WTC11 (cell line): ENCODE measurements around the gene PTPN1. TPM values are rescaled to one million over a fixed set of nuclear protein-coding genes. Genes with fewer than 3 reads are reported as not detected.

Experiments used
- ATAC-seq: fragments of 200-7000 bp; cut with Tn5 transposase; 2 replicates; pipeline ENCODE4 v1.10.0; 2021; ENCODE audit warnings: mild to moderate bottlenecking, moderate library complexity
- CTCF ChIA-PET: fragments of 300-600 bp; sonication (Branson Sonifier 250); formaldehyde crosslinking; loops from one replicate; lab custom pipeline; 2021; ENCODE audit warnings: antibody characterized with exemption; lab: Charles Lee
- POLR2A ChIA-PET: fragments of 350-600 bp; sonication (Branson Sonifier 250); formaldehyde crosslinking; loops from one replicate; lab custom pipeline; 2021; ENCODE audit warnings: antibody characterized with exemption; lab: Charles Lee
- DNase-seq: peaks from one replicate; pipeline ENCODE4 v3.0.0; 2021; ENCODE audit warnings: low spot score
- H3K27ac Mint-ChIP-seq: 2 replicates; pipeline ENCODE4 v1.8.0; 2021; ENCODE audit warnings: mixed read lengths
- H3K27me3 Mint-ChIP-seq: 2 replicates; pipeline ENCODE4 v1.8.0; 2021; ENCODE audit warnings: low read depth, mild to moderate bottlenecking, moderate library complexity, mixed read lengths
- H3K36me3 Mint-ChIP-seq: 2 replicates; pipeline ENCODE4 v1.8.0; 2021; ENCODE audit warnings: mixed read lengths
- H3K4me1 Mint-ChIP-seq: 2 replicates; pipeline ENCODE4 v1.8.0; 2022; ENCODE audit warnings: mixed read lengths
- H3K4me3 Mint-ChIP-seq: 2 replicates; pipeline ENCODE4 v1.8.0; 2021; ENCODE audit warnings: mild to moderate bottlenecking, moderate library complexity, mixed read lengths
- H3K9me3 Mint-ChIP-seq: 2 replicates; pipeline ENCODE4 v1.8.0; 2021; ENCODE audit warnings: mixed read lengths
- ATF1 ChIP-seq: sonication (generic); formaldehyde crosslinking; IDR thresholded peaks from 2 replicates; pipeline ENCODE4 v1.8.1; 2023; ENCODE audit warnings: mild to moderate bottlenecking, moderate library complexity, missing genetic modification reagents
- EMX1 ChIP-seq: fragments of 250-450 bp; sonication (Bioruptor Pico); IDR thresholded peaks from 2 replicates; pipeline ENCODE4 v1.8.0; 2021; ENCODE audit warnings: mild to moderate bottlenecking
- HMGA2 ChIP-seq: fragments of 250-450 bp; sonication (Bioruptor Pico); IDR thresholded peaks from 2 replicates; pipeline ENCODE4 v1.4.0; 2021; ENCODE audit warnings: mild to moderate bottlenecking, moderate library complexity
- IRF2 ChIP-seq: sonication (generic); formaldehyde crosslinking; IDR thresholded peaks from 2 replicates; pipeline ENCODE4 v1.8.0; 2022; ENCODE audit warnings: low read depth, missing genetic modification reagents, borderline replicate concordance
- NR2C2 ChIP-seq: sonication (generic); formaldehyde crosslinking; IDR thresholded peaks from 2 replicates; pipeline ENCODE4 v1.8.0; 2022; ENCODE audit warnings: mild to moderate bottlenecking, missing genetic modification reagents
- ZNF121 ChIP-seq: sonication (generic); formaldehyde crosslinking; IDR thresholded peaks from 2 replicates; pipeline ENCODE4 v1.8.0; 2023; ENCODE audit warnings: missing genetic modification reagents
- ZNF416 ChIP-seq: fragments of 250-450 bp; sonication (Bioruptor Pico); IDR thresholded peaks from 2 replicates; pipeline ENCODE4 v1.9.0; 2021; ENCODE audit warnings: mild to moderate bottlenecking, inconsistent platforms
- total RNA-seq: library from RNA; stranded (reverse); gene quantifications from 3 replicates; pipeline ENCODE4 v1.2.3, GENCODE V29; 2021
- TF ChIP-seq, protein P1 (sequence below): sonication (generic); formaldehyde crosslinking; IDR thresholded peaks from 2 replicates; pipeline ENCODE4 v1.8.0; 2022; ENCODE audit warnings: mild to moderate bottlenecking, missing genetic modification reagents
- TF ChIP-seq, protein P2 (sequence below): sonication (generic); formaldehyde crosslinking; conservative IDR thresholded peaks from 2 replicates; pipeline ENCODE4 v1.8.1; 2023; ENCODE audit warnings: mild to moderate bottlenecking, low read depth, missing genetic modification reagents, moderate library complexity
- TF ChIP-seq, protein P3 (sequence below): sonication (generic); formaldehyde crosslinking; IDR thresholded peaks from 2 replicates; pipeline ENCODE4 v1.8.0; 2023; ENCODE audit warnings: missing genetic modification reagents, mild to moderate bottlenecking, borderline replicate concordance
- TF ChIP-seq, protein P4 (sequence below): sonication (generic); formaldehyde crosslinking; IDR thresholded peaks from 2 replicates; pipeline ENCODE4 v1.8.1; 2023; ENCODE audit warnings: mild to moderate bottlenecking, missing genetic modification reagents, borderline replicate concordance
- TF ChIP-seq, protein P5 (sequence below): fragments of 250-450 bp; sonication (Bioruptor Pico); IDR thresholded peaks from 2 replicates; pipeline ENCODE4 v1.9.0; 2021; ENCODE audit warnings: mild to moderate bottlenecking, borderline replicate concordance
- TF ChIP-seq, protein P6 (sequence below): sonication (generic); formaldehyde crosslinking; IDR thresholded peaks from 2 replicates; pipeline ENCODE4 v1.8.1; 2022; ENCODE audit warnings: mild to moderate bottlenecking, moderate library complexity, missing genetic modification reagents

The PTPN1 gene
- total RNA-seq, 1 experiment from 2014 or later = 29.4 TPM

DNA sequence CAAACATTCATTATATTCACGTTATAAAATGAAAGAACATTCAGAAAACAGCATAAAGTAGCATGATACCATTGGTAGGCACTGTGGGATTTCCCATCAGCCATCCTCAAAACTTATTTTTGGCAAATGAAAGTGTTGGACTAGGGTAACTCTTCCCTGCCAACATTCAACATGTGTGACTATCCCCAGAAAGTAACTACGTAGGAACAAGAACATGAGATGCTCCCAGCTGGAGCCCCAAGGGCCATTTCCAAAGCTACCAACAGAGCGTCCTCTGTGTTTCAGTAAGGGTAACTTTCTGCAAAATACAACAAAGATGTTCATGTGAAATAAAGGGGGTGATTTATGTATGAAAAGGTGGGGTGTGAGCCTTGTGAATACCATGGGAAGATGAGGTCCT is 28.4 kb upstream of the PTPN1 start:
- TF ChIP-seq, protein P1, sequence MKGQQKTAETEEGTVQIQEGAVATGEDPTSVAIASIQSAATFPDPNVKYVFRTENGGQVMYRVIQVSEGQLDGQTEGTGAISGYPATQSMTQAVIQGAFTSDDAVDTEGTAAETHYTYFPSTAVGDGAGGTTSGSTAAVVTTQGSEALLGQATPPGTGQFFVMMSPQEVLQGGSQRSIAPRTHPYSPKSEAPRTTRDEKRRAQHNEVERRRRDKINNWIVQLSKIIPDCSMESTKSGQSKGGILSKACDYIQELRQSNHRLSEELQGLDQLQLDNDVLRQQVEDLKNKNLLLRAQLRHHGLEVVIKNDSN (CRISPR knock-in tag) = no peak
- TF ChIP-seq, protein P2, sequence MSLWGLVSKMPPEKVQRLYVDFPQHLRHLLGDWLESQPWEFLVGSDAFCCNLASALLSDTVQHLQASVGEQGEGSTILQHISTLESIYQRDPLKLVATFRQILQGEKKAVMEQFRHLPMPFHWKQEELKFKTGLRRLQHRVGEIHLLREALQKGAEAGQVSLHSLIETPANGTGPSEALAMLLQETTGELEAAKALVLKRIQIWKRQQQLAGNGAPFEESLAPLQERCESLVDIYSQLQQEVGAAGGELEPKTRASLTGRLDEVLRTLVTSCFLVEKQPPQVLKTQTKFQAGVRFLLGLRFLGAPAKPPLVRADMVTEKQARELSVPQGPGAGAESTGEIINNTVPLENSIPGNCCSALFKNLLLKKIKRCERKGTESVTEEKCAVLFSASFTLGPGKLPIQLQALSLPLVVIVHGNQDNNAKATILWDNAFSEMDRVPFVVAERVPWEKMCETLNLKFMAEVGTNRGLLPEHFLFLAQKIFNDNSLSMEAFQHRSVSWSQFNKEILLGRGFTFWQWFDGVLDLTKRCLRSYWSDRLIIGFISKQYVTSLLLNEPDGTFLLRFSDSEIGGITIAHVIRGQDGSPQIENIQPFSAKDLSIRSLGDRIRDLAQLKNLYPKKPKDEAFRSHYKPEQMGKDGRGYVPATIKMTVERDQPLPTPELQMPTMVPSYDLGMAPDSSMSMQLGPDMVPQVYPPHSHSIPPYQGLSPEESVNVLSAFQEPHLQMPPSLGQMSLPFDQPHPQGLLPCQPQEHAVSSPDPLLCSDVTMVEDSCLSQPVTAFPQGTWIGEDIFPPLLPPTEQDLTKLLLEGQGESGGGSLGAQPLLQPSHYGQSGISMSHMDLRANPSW (CRISPR knock-in tag) = no peak
- TF ChIP-seq IRF2 (CRISPR knock-in tag) = no peak
- TF ChIP-seq EMX1 (CRISPR knock-in tag) = no peak
- TF ChIP-seq, protein P3, sequence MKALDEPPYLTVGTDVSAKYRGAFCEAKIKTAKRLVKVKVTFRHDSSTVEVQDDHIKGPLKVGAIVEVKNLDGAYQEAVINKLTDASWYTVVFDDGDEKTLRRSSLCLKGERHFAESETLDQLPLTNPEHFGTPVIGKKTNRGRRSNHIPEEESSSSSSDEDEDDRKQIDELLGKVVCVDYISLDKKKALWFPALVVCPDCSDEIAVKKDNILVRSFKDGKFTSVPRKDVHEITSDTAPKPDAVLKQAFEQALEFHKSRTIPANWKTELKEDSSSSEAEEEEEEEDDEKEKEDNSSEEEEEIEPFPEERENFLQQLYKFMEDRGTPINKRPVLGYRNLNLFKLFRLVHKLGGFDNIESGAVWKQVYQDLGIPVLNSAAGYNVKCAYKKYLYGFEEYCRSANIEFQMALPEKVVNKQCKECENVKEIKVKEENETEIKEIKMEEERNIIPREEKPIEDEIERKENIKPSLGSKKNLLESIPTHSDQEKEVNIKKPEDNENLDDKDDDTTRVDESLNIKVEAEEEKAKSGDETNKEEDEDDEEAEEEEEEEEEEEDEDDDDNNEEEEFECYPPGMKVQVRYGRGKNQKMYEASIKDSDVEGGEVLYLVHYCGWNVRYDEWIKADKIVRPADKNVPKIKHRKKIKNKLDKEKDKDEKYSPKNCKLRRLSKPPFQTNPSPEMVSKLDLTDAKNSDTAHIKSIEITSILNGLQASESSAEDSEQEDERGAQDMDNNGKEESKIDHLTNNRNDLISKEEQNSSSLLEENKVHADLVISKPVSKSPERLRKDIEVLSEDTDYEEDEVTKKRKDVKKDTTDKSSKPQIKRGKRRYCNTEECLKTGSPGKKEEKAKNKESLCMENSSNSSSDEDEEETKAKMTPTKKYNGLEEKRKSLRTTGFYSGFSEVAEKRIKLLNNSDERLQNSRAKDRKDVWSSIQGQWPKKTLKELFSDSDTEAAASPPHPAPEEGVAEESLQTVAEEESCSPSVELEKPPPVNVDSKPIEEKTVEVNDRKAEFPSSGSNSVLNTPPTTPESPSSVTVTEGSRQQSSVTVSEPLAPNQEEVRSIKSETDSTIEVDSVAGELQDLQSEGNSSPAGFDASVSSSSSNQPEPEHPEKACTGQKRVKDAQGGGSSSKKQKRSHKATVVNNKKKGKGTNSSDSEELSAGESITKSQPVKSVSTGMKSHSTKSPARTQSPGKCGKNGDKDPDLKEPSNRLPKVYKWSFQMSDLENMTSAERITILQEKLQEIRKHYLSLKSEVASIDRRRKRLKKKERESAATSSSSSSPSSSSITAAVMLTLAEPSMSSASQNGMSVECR (CRISPR knock-in tag) = no peak
- no peak for TF ChIP-seq ATF1 (CRISPR knock-in tag)
- TF ChIP-seq HMGA2 = no peak
- TF ChIP-seq, protein P4, sequence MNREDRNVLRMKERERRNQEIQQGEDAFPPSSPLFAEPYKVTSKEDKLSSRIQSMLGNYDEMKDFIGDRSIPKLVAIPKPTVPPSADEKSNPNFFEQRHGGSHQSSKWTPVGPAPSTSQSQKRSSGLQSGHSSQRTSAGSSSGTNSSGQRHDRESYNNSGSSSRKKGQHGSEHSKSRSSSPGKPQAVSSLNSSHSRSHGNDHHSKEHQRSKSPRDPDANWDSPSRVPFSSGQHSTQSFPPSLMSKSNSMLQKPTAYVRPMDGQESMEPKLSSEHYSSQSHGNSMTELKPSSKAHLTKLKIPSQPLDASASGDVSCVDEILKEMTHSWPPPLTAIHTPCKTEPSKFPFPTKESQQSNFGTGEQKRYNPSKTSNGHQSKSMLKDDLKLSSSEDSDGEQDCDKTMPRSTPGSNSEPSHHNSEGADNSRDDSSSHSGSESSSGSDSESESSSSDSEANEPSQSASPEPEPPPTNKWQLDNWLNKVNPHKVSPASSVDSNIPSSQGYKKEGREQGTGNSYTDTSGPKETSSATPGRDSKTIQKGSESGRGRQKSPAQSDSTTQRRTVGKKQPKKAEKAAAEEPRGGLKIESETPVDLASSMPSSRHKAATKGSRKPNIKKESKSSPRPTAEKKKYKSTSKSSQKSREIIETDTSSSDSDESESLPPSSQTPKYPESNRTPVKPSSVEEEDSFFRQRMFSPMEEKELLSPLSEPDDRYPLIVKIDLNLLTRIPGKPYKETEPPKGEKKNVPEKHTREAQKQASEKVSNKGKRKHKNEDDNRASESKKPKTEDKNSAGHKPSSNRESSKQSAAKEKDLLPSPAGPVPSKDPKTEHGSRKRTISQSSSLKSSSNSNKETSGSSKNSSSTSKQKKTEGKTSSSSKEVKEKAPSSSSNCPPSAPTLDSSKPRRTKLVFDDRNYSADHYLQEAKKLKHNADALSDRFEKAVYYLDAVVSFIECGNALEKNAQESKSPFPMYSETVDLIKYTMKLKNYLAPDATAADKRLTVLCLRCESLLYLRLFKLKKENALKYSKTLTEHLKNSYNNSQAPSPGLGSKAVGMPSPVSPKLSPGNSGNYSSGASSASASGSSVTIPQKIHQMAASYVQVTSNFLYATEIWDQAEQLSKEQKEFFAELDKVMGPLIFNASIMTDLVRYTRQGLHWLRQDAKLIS (CRISPR knock-in tag) = no peak
- TF ChIP-seq, protein P5, sequence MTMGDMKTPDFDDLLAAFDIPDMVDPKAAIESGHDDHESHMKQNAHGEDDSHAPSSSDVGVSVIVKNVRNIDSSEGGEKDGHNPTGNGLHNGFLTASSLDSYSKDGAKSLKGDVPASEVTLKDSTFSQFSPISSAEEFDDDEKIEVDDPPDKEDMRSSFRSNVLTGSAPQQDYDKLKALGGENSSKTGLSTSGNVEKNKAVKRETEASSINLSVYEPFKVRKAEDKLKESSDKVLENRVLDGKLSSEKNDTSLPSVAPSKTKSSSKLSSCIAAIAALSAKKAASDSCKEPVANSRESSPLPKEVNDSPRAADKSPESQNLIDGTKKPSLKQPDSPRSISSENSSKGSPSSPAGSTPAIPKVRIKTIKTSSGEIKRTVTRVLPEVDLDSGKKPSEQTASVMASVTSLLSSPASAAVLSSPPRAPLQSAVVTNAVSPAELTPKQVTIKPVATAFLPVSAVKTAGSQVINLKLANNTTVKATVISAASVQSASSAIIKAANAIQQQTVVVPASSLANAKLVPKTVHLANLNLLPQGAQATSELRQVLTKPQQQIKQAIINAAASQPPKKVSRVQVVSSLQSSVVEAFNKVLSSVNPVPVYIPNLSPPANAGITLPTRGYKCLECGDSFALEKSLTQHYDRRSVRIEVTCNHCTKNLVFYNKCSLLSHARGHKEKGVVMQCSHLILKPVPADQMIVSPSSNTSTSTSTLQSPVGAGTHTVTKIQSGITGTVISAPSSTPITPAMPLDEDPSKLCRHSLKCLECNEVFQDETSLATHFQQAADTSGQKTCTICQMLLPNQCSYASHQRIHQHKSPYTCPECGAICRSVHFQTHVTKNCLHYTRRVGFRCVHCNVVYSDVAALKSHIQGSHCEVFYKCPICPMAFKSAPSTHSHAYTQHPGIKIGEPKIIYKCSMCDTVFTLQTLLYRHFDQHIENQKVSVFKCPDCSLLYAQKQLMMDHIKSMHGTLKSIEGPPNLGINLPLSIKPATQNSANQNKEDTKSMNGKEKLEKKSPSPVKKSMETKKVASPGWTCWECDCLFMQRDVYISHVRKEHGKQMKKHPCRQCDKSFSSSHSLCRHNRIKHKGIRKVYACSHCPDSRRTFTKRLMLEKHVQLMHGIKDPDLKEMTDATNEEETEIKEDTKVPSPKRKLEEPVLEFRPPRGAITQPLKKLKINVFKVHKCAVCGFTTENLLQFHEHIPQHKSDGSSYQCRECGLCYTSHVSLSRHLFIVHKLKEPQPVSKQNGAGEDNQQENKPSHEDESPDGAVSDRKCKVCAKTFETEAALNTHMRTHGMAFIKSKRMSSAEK (CRISPR knock-in tag) = no peak
- TF ChIP-seq, protein P6, sequence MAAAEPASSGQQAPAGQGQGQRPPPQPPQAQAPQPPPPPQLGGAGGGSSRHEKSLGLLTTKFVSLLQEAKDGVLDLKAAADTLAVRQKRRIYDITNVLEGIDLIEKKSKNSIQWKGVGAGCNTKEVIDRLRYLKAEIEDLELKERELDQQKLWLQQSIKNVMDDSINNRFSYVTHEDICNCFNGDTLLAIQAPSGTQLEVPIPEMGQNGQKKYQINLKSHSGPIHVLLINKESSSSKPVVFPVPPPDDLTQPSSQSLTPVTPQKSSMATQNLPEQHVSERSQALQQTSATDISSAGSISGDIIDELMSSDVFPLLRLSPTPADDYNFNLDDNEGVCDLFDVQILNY (CRISPR knock-in tag) = no peak
- TF ChIP-seq ZNF121 (CRISPR knock-in tag) = no peak
- TF ChIP-seq ZNF416 = no peak
- TF ChIP-seq NR2C2 (CRISPR knock-in tag) = no peak
- Mint-ChIP-seq H3K27ac (no peak overlapping the region), H3K36me3 (no peaks in the 10 kb centered on the region), H3K9me3 (peaks cover 3% of the 10 kb centered on the region), H3K4me1 (peaks cover 2% of the 10 kb centered on the region; the same call in 1 of the 2 replicates), H3K4me3 (no peak overlapping the region), H3K27me3 (no peaks in the 10 kb centered on the region; the same call in 1 of the 2 replicates)
- no peak for ATAC-seq
- ChIA-PET POLR2A (no interaction called here), CTCF (no interaction called here)
- DNase-seq = no peak
